G401.6 (cell line): ENCODE data around the gene HOXD3.

Experiments
- FAIRE-seq: peaks from 2 replicates; lab custom pipeline; 2012; peaks lifted over from hg19 to GRCh38; lab: Jason Lieb, UNC

The HOXD3 gene

GRCh38 chr2:176162911-176163671, 6.0 kb downstream of the HOXD3 start:
- FAIRE-seq, result no peak

GRCh38 chr2:176163672-176164056, 6.6 kb downstream of the HOXD3 start:
- FAIRE-seq, result no peak

- FAIRE-seq, result no peak
Observed at GRCh38 chr2:176164201-176164600, 7.1 kb downstream of the HOXD3 start.

- FAIRE-seq, result no peak
Observed at GRCh38 chr2:176164611-176165369, 7.7 kb downstream of the HOXD3 start.

GRCh38 chr2:176165370-176166050, 8.4 kb downstream of the HOXD3 start:
- no peak for FAIRE-seq

- FAIRE-seq, result no peak
Observed at GRCh38 chr2:176166272-176166671, 9.2 kb downstream of the HOXD3 start.

- FAIRE-seq, result no peak
Observed at GRCh38 chr2:176167398-176167797, 10.3 kb downstream of the HOXD3 start.

GRCh38 chr2:176169181-176169580, 12.1 kb downstream of the HOXD3 start:
- FAIRE-seq, result no peak

- FAIRE-seq, result no peak
Observed at GRCh38 chr2:176169711-176170110, 12.6 kb downstream of the HOXD3 start.

GRCh38 chr2:176170602-176171305, 13.6 kb downstream of the HOXD3 start:
- no peak for FAIRE-seq

- FAIRE-seq, result no peak
Observed at GRCh38 chr2:176171351-176172006, 14.4 kb downstream of the HOXD3 start.

GRCh38 chr2:176172007-176172894, 15.1 kb downstream of the HOXD3 start:
- no peak for FAIRE-seq

- no peak for FAIRE-seq
Observed at GRCh38 chr2:176172895-176173566, 15.9 kb downstream of the HOXD3 start.

GRCh38 chr2:176173567-176174381, 16.7 kb downstream of the HOXD3 start:
- no peak for FAIRE-seq

- no peak for FAIRE-seq
Observed at GRCh38 chr2:176174382-176174823, 17.3 kb downstream of the HOXD3 start.

GRCh38 chr2:176174824-176175708, 18.0 kb downstream of the HOXD3 start:
- no peak for FAIRE-seq

- no peak for FAIRE-seq
Observed at GRCh38 chr2:176175709-176176607, 18.9 kb downstream of the HOXD3 start.
